Gastroesophageal sphincter (tissue), 4 donors: Measurements from ENCODE around the gene FXR1. TPM values are rescaled to one million over a fixed set of nuclear protein-coding genes. Genes with fewer than 3 reads are reported as not detected.

ENCODE experiments used
- ATAC-seq: fragments of 150-250 bp; one replicate; pipeline ENCODE4 v1.9.1; 2016; ENCODE audit warnings: mild to moderate bottlenecking, moderate library complexity
- H3K27ac ChIP-seq, 4 donors: fragments of 200-600 bp; sonication (generic) in 3 of 4; 1 replicate in 3 of 4; 2 replicates in 1 of 4; pipeline ENCODE4 v1.5.1; 2016 to 2019
- H3K27me3 ChIP-seq: fragments of 200-600 bp; sonication (generic); one replicate; pipeline ENCODE4 v1.5.1; 2019
- H3K36me3 ChIP-seq, 2 donors: fragments of 200-600 bp; sonication (generic); one replicate each; pipeline ENCODE4 v1.5.1; 2019; ENCODE audit warnings: control low read depth in 1 of 2
- H3K4me1 ChIP-seq, 3 donors: fragments of 200-600 bp; sonication (generic); 1 replicate in 2 of 3; 2 replicates in 1 of 3; pipeline ENCODE4 v1.5.1; 2016 to 2019; ENCODE audit warnings: control low read depth in 2 of 3
- H3K4me3 ChIP-seq, 2 donors: fragments of 200-600 bp; sonication (generic); one replicate each; pipeline ENCODE4 v1.5.1; 2019; ENCODE audit warnings: mild to moderate bottlenecking in 1 of 2, moderate library complexity in 1 of 2
- H3K9me3 ChIP-seq, 3 donors: fragments of 200-600 bp; sonication (generic); one replicate each; pipeline ENCODE4 v1.5.1; 2017 to 2019; ENCODE audit warnings: control low read depth in 2 of 3
- EP300 ChIP-seq: sonication (generic); formaldehyde crosslinking; IDR thresholded peaks from one replicate; pipeline ENCODE4 v1.6.1; 2017; ENCODE audit warnings: antibody characterized with exemption, mild to moderate bottlenecking
- POLR2A ChIP-seq, 2 donors: fragments of 450-650 bp; IDR thresholded peaks; one replicate each; pipeline ENCODE4 v1.6.1; 2017; ENCODE audit warnings: antibody characterized with exemption in 2 of 2, mild to moderate bottlenecking in 2 of 2, moderate library complexity in 1 of 2
- POLR2AphosphoS5 ChIP-seq: sonication (generic); formaldehyde crosslinking; IDR thresholded peaks from one replicate; pipeline ENCODE4 v1.6.1; 2017; ENCODE audit warnings: antibody characterized with exemption
- whole genome bisulfite sequencing, 2 donors: methylation state at CpG; one replicate each; pipeline ENCODE4 v1.1.5; 2018; ENCODE audit warnings: low coverage in 1 of 2; 5-methylcytosine and 5-hydroxymethylcytosine counted together
- total RNA-seq, 4 donors: library from RNA; depleted of rRNA; stranded (reverse); fragments of >200 nt; gene quantifications; one replicate each; pipeline ENCODE4 v1.1.0, GENCODE V29; 2016
- TF ChIP-seq, protein P1 (sequence below), 4 experiments: fragments of 200-600 bp in 2 of 4; fragments of 450-650 bp in 2 of 4; sonication (generic) in 1 of 4; IDR thresholded peaks; one replicate each; pipeline ENCODE4 v1.5.1; 2017 to 2019; ENCODE audit warnings: antibody characterized with exemption in 4 of 4, mild to moderate bottlenecking in 2 of 4, moderate library complexity in 2 of 4

FXR1 gene
- total RNA-seq, 4 donors from 2014 or later: 129 to 199 (median 170) TPM

DNA sequence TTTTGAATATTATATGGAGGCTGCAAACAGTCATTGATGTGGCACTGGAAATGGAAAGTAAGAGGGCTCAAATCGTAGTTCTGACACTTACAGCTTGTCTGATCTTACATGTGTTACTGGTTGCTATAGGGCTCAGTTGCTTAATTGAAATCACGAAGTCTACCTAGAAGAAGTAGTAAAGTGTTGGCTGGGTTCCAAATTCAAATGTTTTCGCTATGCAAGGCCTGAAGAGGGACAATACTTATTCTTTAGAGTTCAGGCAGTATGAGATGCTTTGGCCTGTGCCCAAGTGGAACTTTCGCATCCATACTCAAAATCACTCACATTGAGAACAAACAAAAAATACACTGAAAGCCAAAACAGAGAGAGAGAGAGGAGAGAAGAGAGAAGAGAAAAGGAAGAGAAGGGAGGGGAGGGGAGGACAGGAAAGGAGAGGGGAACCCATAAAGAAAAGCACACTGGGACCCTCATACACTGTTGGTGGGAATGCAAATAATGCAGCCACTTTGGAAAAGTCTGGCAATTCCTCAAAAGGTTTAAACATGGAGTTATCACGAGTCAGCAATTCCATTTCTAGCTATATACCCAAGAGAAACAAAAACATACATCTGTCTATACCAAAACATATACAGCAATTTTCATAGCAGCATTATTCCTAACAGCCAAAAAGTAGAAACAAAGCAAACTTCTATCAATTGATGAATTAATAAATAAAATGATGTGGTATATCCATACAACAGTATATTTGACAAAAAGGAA is 2.9 kb upstream of the FXR1 start:
- H3K4me3 ChIP-seq: no peak overlapping the region
- no peaks in the 10 kb centered on the region for H3K36me3 ChIP-seq
- H3K9me3 ChIP-seq: peaks cover 0 to 4% (median 0%) of the 10 kb centered on the region in 3 donors
- H3K27ac ChIP-seq: no peak overlapping the region
- peaks cover 0 to 21% (median 13%) of the 10 kb centered on the region in 3 donors for H3K4me1 ChIP-seq
- 70 to 87% methylated on average over 4 to 5 of the region's 5 CpGs for WGBS, 2 donors
- no peaks in the 10 kb centered on the region for H3K27me3 ChIP-seq
- no peak for ATAC-seq
- TF ChIP-seq, protein P1, sequence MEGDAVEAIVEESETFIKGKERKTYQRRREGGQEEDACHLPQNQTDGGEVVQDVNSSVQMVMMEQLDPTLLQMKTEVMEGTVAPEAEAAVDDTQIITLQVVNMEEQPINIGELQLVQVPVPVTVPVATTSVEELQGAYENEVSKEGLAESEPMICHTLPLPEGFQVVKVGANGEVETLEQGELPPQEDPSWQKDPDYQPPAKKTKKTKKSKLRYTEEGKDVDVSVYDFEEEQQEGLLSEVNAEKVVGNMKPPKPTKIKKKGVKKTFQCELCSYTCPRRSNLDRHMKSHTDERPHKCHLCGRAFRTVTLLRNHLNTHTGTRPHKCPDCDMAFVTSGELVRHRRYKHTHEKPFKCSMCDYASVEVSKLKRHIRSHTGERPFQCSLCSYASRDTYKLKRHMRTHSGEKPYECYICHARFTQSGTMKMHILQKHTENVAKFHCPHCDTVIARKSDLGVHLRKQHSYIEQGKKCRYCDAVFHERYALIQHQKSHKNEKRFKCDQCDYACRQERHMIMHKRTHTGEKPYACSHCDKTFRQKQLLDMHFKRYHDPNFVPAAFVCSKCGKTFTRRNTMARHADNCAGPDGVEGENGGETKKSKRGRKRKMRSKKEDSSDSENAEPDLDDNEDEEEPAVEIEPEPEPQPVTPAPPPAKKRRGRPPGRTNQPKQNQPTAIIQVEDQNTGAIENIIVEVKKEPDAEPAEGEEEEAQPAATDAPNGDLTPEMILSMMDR (IDR thresholded peaks at IDR 0.05): no peak
- TF ChIP-seq EP300 (no peak), POLR2AphosphoS5 (no peak), POLR2A (IDR thresholded peaks at IDR 0.05) (no peak)

DNA sequence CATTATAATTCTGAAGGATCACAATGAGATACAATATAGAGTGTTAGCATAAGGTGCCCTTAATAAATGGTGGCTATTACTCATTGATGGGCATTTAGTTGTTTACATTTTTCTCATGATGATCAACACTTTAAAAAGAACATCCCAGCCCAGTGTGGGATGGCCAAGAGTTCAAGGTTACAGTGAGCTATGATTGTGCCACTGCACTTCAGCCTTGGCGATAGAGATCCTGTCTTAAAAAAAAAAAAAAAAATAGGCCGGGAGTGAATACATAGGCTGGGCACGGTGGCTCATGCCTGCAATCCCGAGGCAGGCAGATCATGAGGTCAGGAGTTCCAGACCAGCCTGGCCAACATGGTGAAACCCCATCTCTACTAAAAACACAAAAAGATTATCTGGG is 1.6 kb upstream of the FXR1 start:
- Histone ChIP-seq H3K27ac (no peak overlapping the region), H3K27me3 (no peaks in the 10 kb centered on the region), H3K9me3 (no peaks in the 10 kb centered on the region), H3K4me1 (peaks cover 0 to 34% (median 17%) of the 10 kb centered on the region in 3 donors), H3K4me3 (no peak overlapping the region), H3K36me3 (no peaks in the 10 kb centered on the region)
- TF ChIP-seq, protein P1 (IDR thresholded peaks at IDR 0.05): no peak
- TF ChIP-seq POLR2AphosphoS5 (no peak), EP300 (no peak), POLR2A (IDR thresholded peaks at IDR 0.05) (no peak)
- 60 to 93% methylated on average over 2 to 4 of the region's 4 CpGs for WGBS, 2 donors
- ATAC-seq: no peak

DNA sequence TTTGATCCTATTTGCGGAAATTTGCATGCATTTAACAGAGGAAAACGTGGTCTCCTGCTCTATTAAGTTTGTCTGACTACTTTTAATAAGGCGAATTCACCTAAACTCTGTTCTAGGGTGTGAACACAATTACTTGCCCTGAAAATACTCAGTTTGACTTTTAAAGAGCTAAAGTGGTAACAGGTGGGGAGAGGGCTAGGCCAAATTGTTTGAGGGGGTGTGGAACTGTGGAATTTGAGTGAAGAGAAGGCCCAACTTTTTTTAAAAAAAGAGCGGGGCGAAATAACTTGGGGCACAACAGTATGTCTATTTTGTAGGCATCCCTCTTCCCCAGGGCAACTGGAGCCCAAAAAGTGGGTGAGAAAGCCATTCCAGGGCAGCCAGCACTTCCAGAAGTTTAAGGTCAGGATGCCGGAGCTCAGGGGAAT is 580 bp upstream of the FXR1 start:
- Histone ChIP-seq H3K4me3 (peak overlapping the region; percentile 75 to 99), H3K27ac (peak overlapping the region; percentile 84 to 97 (median 89)), H3K36me3 (peaks cover 0 to 3% of the 10 kb centered on the region in 2 donors), H3K4me1 (peaks cover 0 to 45% (median 17%) of the 10 kb centered on the region in 3 donors), H3K27me3 (no peaks in the 10 kb centered on the region), H3K9me3 (no peaks in the 10 kb centered on the region)
- ATAC-seq: no peak
- no peak for TF ChIP-seq POLR2AphosphoS5
- TF ChIP-seq EP300: no peak
- TF ChIP-seq, protein P1 (IDR thresholded peaks at IDR 0.05): no peak
- no peak for TF ChIP-seq POLR2A (IDR thresholded peaks at IDR 0.05)
- WGBS, 2 donors: 35 to 36% methylated on average over 5 to 6 of the region's 6 CpGs

DNA sequence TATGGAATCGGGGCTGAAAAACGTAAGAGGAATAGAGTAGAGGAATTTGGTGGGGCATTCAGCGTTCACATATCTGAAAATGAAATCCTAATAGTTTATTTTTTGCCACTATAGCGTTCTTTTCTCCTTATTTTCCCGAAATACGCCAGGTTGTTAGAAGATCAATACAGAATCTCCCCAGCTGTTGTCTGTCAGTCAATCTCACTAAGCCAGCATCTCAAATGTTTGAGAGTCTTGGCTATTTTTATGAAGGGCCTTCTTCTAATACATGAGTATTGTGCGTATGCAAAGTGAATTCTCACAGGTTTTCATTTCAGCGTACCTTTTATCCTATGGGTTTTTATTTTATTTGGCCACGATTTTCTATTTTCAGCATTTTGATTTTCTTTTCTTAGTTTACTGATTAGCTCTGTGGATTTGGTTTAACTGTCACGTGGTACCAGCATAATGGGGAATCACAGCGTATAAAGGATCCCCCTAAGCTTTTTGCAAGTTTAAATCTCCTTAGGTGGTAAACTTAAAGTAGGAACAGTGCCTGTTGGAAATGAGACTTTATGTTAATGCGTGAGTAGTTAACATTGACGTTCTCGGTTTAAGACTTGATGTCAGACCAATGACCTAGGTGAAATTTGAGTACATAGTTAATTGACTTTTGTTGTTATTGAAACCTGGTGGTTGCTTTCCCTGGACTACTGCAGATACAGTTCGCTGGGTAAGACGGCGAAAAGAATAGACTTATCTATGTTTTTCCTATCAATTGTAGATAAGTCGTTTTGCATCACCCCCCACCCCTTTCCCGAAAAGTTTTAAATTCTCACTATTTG is 1.3 kb downstream of the FXR1 start:
- 11 to 21% methylated on average over 17 to 19 of the region's 19 CpGs for WGBS, 2 donors
- H3K4me1 ChIP-seq: peaks cover 0 to 59% (median 17%) of the 10 kb centered on the region in 3 donors
- ATAC-seq: no peak

More for the DNA sequence above, 1.3 kb downstream of the FXR1 start:
- H3K27ac ChIP-seq: peak overlapping the region in 3 of 4 donors; percentile 88 to 97 (median 90)
- peak overlapping the region; percentile 75 to 99 for H3K4me3 ChIP-seq
- H3K27me3 ChIP-seq: no peaks in the 10 kb centered on the region
- H3K36me3 ChIP-seq: peaks cover 0 to 5% of the 10 kb centered on the region in 2 donors
- TF ChIP-seq, protein P1 (IDR thresholded peaks at IDR 0.05): no peak
- TF ChIP-seq EP300 (no peak), POLR2AphosphoS5 (no peak), POLR2A (IDR thresholded peaks at IDR 0.05) (no peak)
- H3K9me3 ChIP-seq: no peaks in the 10 kb centered on the region
